Measurements from ENCODE around the gene PI4KB.

DNA sequence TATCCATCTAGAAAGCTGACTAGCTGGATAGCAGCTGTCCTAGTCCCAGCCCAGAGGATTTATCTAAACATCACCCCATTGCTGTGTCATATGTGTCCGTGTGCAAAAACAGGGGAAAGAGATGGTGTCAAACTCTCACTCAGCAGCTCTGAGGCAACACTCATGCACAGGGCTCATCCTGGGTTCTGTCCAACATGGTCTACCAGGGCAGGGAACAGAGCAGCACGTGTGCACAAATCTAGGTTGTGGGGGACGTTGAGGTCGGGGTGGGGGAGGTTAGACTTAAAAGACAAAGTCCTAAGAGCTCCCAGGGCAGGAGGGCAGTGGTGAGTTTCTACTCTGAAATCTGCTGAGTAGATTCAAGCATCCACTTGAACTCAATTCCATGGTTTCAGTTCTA, 16.2 kb downstream of the PI4KB start:
- TF ChIP-seq POLR2A (IDR thresholded peaks at IDR 0.05; ENCODE audit: low read depth, low read length), result no peak
- TF ChIP-seq RAD21 (IDR thresholded peaks at IDR 0.05; ENCODE audit: low read length), result no peak
- TF ChIP-seq, protein P1, sequence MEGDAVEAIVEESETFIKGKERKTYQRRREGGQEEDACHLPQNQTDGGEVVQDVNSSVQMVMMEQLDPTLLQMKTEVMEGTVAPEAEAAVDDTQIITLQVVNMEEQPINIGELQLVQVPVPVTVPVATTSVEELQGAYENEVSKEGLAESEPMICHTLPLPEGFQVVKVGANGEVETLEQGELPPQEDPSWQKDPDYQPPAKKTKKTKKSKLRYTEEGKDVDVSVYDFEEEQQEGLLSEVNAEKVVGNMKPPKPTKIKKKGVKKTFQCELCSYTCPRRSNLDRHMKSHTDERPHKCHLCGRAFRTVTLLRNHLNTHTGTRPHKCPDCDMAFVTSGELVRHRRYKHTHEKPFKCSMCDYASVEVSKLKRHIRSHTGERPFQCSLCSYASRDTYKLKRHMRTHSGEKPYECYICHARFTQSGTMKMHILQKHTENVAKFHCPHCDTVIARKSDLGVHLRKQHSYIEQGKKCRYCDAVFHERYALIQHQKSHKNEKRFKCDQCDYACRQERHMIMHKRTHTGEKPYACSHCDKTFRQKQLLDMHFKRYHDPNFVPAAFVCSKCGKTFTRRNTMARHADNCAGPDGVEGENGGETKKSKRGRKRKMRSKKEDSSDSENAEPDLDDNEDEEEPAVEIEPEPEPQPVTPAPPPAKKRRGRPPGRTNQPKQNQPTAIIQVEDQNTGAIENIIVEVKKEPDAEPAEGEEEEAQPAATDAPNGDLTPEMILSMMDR (conservative IDR thresholded peaks at IDR 0.05; ENCODE audit: low read depth, low read length), result no peak
- TF ChIP-seq SMC3 (IDR thresholded peaks at IDR 0.05; ENCODE audit: low read depth, low read length), result no peak
- no peak for TF ChIP-seq MXI1 (IDR thresholded peaks at IDR 0.05; ENCODE audit: borderline replicate concordance, low read depth, low read length)

All from IMR-90 (cell line).